Middle frontal gyrus (tissue), 1 donor: ENCODE data around the gene RNF103.

Experiments
- DNase-seq: peaks from one replicate; pipeline ENCODE4 v3.0.0-alpha.2; 2015; ENCODE audit warnings: low spot score; ENCODE audit errors: extremely low spot score

RNF103 gene

DNA sequence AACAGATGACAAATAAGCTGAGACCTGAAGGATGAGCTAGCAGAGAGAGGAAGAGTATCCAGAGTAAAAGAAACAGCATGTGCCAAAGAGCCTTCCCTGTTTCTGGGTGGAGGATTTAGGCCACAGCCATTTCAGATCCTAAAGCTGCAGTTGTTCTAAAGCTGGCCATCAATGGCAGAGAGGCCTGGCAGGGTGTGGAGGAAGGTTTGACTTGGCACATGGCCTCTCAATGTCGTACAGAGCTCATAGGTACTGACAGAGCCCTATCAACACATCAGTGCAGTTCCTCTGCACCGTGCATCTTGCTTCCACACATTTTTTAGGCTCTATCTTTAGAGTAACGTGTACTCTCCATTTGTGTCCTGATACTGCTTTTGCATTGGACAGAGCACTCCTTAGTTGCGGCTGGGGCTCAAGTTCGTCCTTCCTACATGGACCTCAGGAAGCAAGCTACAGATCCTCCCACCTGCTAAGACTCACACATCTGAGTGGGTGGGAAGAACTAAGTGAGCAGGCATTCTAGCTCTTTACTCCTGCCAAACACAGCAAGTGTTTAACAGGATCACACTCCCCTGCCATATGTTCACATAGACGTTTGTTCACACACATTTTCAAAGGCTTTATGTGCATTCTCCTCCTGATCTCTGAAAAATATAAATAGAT is 57.4 kb downstream of the RNF103 start:
- DNase-seq = peak; percentile 72

DNA sequence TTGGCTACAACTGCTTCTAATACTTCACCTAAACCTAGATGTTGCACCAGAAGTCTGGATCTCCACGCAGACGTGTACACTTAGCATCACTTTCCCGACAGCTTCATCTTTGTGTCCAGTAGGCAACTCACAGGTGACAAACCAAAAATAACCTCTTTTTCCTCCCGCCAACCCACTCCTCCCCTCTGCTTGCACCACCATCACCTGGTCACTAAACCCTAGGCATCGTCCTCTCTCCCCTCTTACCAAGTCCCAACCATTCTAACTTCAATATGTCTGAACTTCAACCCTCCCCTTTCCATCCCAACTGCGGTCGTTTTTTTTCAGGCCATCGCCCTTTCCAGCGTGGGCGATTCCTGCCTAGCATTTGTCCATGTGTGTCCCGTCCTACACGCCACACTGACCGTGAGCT is 60.0 kb downstream of the RNF103 start:
- no peak for DNase-seq

DNA sequence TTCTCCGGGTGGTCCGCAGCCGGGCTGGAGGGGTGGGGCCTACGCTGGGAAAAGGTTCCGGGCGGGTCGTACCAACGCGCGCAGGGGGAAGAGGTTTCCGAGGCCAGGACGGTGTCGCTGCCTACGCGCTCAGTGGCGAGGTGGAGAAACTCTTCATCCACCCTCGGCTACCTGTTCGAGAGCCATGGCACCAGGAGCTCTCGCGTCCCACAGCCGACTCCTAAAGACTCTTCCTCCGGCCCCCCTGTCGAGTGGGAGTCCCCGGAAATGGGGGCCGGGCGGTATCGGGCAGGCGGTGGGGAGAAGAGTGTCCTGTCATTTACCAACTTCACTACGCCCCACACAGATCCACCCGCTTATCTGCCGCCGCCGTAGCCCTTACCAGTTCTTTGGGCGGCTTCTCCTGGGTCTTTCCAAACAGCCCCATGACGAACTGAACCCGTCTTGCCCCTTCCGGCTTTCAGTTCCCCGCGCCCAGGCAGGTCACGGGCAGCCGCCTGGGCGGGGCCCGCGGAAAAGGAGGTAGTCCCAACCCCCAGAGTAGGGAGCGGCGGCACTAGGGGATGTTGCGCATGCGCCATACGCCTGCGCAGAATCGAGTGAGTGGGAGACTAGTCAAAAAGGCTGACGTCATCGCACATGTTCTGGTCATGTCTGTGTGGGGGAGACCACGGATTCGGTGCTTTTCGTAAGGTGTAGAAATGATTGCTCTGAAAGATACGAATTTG is 60.6 kb downstream of the RNF103 start, which contains the start of gene CHMP3:
CHMP3 (minus strand) TSS at position 522 of the 728 bp plus-strand sequence; CDS start at position 427, 95 bp downstream.
- peak; percentile 95 for DNase-seq

DNA sequence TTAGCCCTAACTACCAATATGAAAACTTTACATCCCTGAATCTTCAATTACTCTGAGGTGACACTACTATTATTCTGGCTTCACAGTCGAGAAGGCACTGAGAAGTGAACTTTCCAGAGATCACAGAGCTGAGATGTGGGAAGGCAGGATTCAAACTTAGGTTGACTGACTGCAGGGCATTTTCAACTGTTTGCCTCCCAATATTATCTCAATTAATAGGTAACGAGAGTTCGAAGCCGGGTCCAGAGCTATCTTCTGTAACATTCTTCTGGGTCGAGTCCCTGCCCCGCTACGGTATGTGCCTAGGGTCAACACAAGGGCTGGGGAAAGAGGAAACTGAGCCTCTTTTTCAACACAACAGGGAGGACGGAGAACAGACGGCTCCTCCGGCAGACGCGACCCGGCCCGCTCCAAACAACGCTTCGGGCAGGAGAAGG is 61.2 kb downstream of the RNF103 start:
- no peak for DNase-seq

DNA sequence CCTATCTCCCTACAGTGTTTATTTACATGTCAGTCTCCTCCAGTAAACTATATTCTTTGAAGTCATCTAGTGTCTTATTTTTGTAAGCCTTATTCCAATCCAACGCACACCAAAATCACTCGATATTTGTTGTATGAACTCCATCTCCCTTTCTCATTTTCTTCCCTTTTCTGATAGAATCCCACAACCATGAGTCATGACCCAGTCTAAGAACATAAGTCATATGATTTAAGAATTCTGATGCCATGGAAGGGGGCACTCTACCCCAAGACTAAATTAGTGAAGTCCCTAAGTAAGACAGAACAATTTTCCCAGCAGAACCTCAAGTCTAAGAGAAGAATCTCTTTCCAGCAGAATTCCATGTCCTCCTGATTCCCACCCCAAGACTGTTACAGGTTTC is 65.8 kb downstream of the RNF103 start:
- no peak for DNase-seq

DNA sequence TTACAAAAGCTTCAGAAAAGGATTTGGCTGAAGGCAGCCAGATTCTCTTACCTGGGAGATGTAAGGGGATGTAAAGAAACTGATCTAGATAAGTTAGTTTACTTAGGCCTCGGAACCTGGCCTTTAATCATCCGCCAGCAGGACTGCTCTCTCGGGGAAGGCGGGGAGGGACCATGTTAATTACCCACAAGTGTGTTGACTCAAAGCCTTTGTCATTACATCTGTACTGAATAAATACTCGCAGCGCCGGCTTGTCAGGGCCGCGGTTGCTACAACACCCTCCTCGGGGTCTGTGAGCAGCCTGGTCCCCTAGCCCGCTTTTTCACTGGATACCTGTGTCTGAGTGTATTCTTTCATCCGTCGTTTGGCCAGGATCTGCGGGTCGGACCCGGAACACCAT is 67.2 kb downstream of the RNF103 start:
- no peak for DNase-seq
